Natural killer cell (primary cell): ENCODE data around the gene ZFAND2B. TPM values are rescaled to one million over a fixed set of nuclear protein-coding genes. Genes with fewer than 3 reads are reported as not detected.

Experiments
- ATAC-seq, 3 donors: fragments of 150-1000 bp in 2 of 3; fragments of 200-7000 bp in 1 of 3; cut with Tn5 transposase; 1 replicate in 1 of 3; 2 replicates in 2 of 3; pipeline ENCODE4 v1.10.0; 2021; ENCODE audit warnings: mild to moderate bottlenecking in 2 of 3, moderate library complexity in 2 of 3
- DNase-seq, 2 donors: peaks; one replicate each; pipeline versions ENCODE4 v3.0.0 to v3.0.0-alpha.2; 2013 to 2021; ENCODE audit warnings: mixed read lengths in 1 of 2
- H3K27ac ChIP-seq: one replicate; pipeline ENCODE4 v1.5.1; 2013; ENCODE audit warnings: mild to moderate bottlenecking, low read length
- H3K27me3 ChIP-seq: one replicate; pipeline ENCODE4 v1.6.1; 2013; ENCODE audit warnings: low read length; ENCODE audit not compliant: control insufficient read depth, insufficient read depth
- H3K36me3 ChIP-seq: one replicate; pipeline ENCODE4 v1.6.1; 2013; ENCODE audit warnings: low read length; ENCODE audit not compliant: control insufficient read depth, insufficient read depth
- H3K4me1 ChIP-seq: one replicate; pipeline ENCODE4 v1.6.1; 2013; ENCODE audit warnings: low read length; ENCODE audit not compliant: control insufficient read depth, insufficient read depth
- H3K4me3 ChIP-seq: one replicate; pipeline ENCODE4 v1.5.1; 2013; ENCODE audit warnings: low read length
- H3K9me3 ChIP-seq: one replicate; pipeline ENCODE4 v1.6.1; 2013; ENCODE audit warnings: low read length; ENCODE audit not compliant: control insufficient read depth, insufficient read depth
- H3K27ac Mint-ChIP-seq, 2 donors: one replicate each; pipeline ENCODE4 v1.8.0; 2022; ENCODE audit warnings: mild to moderate bottlenecking in 2 of 2, mixed read lengths in 2 of 2, moderate library complexity in 1 of 2
- H3K27me3 Mint-ChIP-seq, 2 donors: one replicate each; pipeline ENCODE4 v1.8.0; 2022; ENCODE audit warnings: low read depth in 2 of 2, mixed read lengths in 2 of 2
- H3K36me3 Mint-ChIP-seq: one replicate; pipeline ENCODE4 v1.8.0; 2022; ENCODE audit warnings: mixed read lengths
- H3K4me1 Mint-ChIP-seq, 2 donors: one replicate each; pipeline ENCODE4 v1.8.0; 2022; ENCODE audit warnings: mixed read lengths in 2 of 2
- H3K4me3 Mint-ChIP-seq: one replicate; pipeline ENCODE4 v1.8.0; 2022; ENCODE audit warnings: mild to moderate bottlenecking, moderate library complexity, mixed read lengths
- H3K9me3 Mint-ChIP-seq, 2 donors: one replicate each; pipeline ENCODE4 v1.8.0; 2022; ENCODE audit warnings: mixed read lengths in 2 of 2
- WGBS: methylation state at CpG from one replicate; pipeline ENCODE4 v1.1.7; 2013; ENCODE audit warnings: missing lambda C conversion rate; ENCODE audit not compliant: insufficient coverage; 5-methylcytosine and 5-hydroxymethylcytosine counted together
- intact Hi-C: fragments of 100-400 bp; cut with micrococcal nuclease; formaldehyde crosslinking; loops from one replicate; pipeline ENCODE4 v1.14.2; 2022
- total RNA-seq, 4 donors: library from RNA; stranded (reverse); fragments of 120-200 nt in 1 of 4; gene quantifications; one replicate each; pipeline versions ENCODE4 v1.2.3 to v1.2.4, GENCODE V29; 2013 to 2022
- TF ChIP-seq, protein P1 (sequence below): fragments of 200-600 bp; IDR thresholded peaks from one replicate; pipeline ENCODE4 v1.8.0; 2022; ENCODE audit warnings: antibody characterized with exemption

The ZFAND2B gene
- total RNA-seq, 3 donors from 2014 or later (not counting 1 experiment from before 2014, with no cell fraction given), result 67.6 to 84.0 (median 83.4) TPM

GRCh38 chr2:219214141-219214540 is 7.6 kb downstream of the ZFAND2B start:
- no peak overlapping the region for H3K4me3 Mint-ChIP-seq
- peaks cover 4% of the 10 kb centered on the region for H3K36me3 ChIP-seq
- no peaks in the 10 kb centered on the region for H3K27me3 Mint-ChIP-seq
- TF ChIP-seq, protein P1, sequence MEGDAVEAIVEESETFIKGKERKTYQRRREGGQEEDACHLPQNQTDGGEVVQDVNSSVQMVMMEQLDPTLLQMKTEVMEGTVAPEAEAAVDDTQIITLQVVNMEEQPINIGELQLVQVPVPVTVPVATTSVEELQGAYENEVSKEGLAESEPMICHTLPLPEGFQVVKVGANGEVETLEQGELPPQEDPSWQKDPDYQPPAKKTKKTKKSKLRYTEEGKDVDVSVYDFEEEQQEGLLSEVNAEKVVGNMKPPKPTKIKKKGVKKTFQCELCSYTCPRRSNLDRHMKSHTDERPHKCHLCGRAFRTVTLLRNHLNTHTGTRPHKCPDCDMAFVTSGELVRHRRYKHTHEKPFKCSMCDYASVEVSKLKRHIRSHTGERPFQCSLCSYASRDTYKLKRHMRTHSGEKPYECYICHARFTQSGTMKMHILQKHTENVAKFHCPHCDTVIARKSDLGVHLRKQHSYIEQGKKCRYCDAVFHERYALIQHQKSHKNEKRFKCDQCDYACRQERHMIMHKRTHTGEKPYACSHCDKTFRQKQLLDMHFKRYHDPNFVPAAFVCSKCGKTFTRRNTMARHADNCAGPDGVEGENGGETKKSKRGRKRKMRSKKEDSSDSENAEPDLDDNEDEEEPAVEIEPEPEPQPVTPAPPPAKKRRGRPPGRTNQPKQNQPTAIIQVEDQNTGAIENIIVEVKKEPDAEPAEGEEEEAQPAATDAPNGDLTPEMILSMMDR, result no peak
- H3K27me3 ChIP-seq, result no peaks in the 10 kb centered on the region
- ATAC-seq, result no peak
- no peak for DNase-seq
- peaks cover 18 to 22% of the 10 kb centered on the region in 2 donors for H3K4me1 Mint-ChIP-seq
- intact Hi-C loops, result loop anchor here (5.0 kb wide), 1 partner anchor 157 kb away; no protein-coding TSS in a partner anchor
- peaks cover 41% of the 10 kb centered on the region for H3K4me1 ChIP-seq
- H3K27ac Mint-ChIP-seq, result peak overlapping the region in 1 of 2 donors; percentile 15
- H3K27ac ChIP-seq, result no peak overlapping the region
- H3K9me3 Mint-ChIP-seq, result no peaks in the 10 kb centered on the region
- H3K9me3 ChIP-seq, result no peaks in the 10 kb centered on the region
- 95% methylated on average over 15 of the region's 15 CpGs for WGBS
- no peak overlapping the region for H3K4me3 ChIP-seq
- H3K36me3 Mint-ChIP-seq, result no peaks in the 10 kb centered on the region

- ATAC-seq (no peak), DNase-seq (no peak)
- no peak overlapping the region for H3K27ac Mint-ChIP-seq
- no peaks in the 10 kb centered on the region for H3K27me3 Mint-ChIP-seq
- Histone ChIP-seq H3K36me3 (no peaks in the 10 kb centered on the region), H3K4me3 (no peak overlapping the region), H3K27ac (no peak overlapping the region), H3K9me3 (no peaks in the 10 kb centered on the region), H3K4me1 (peaks cover 41% of the 10 kb centered on the region), H3K27me3 (no peaks in the 10 kb centered on the region)
- no peaks in the 10 kb centered on the region for H3K9me3 Mint-ChIP-seq
- no peaks in the 10 kb centered on the region for H3K36me3 Mint-ChIP-seq
- no peak overlapping the region for H3K4me3 Mint-ChIP-seq
- intact Hi-C loops, result loop anchor here (5.0 kb wide), 1 partner anchor 157 kb away; no protein-coding TSS in a partner anchor
- 90% methylated on average over 6 of the region's 6 CpGs for WGBS
- H3K4me1 Mint-ChIP-seq, result peaks cover 13 to 20% of the 10 kb centered on the region in 2 donors
- TF ChIP-seq, protein P1, result no peak
Observed at GRCh38 chr2:219214786-219215185, 8.2 kb downstream of the ZFAND2B start.

- Mint-ChIP-seq H3K27me3 (no peaks in the 10 kb centered on the region), H3K4me1 (peaks cover 10 to 17% of the 10 kb centered on the region in 2 donors), H3K4me3 (no peak overlapping the region), H3K36me3 (no peaks in the 10 kb centered on the region), H3K27ac (no peak overlapping the region), H3K9me3 (no peaks in the 10 kb centered on the region)
- TF ChIP-seq, protein P1, result no peak
- peaks cover 11% of the 10 kb centered on the region for H3K36me3 ChIP-seq
- DNase-seq (no peak), ATAC-seq (no peak)
- intact Hi-C loops, result no loop called here
- no peak overlapping the region for H3K4me3 ChIP-seq
- H3K27ac ChIP-seq, result no peak overlapping the region
- WGBS, result 95% methylated on average over 27 of the region's 27 CpGs
- no peaks in the 10 kb centered on the region for H3K27me3 ChIP-seq
- peaks cover 29% of the 10 kb centered on the region for H3K4me1 ChIP-seq
- no peaks in the 10 kb centered on the region for H3K9me3 ChIP-seq
Observed at GRCh38 chr2:219215871-219216534, 9.4 kb downstream of the ZFAND2B start.

GRCh38 chr2:219216535-219216915 is 9.9 kb downstream of the ZFAND2B start:
- H3K27me3 ChIP-seq, result no peaks in the 10 kb centered on the region
- TF ChIP-seq, protein P1, result no peak
- H3K36me3 ChIP-seq, result peaks cover 16% of the 10 kb centered on the region
- intact Hi-C loops, result no loop called here
- Mint-ChIP-seq H3K4me3 (no peak overlapping the region), H3K4me1 (peaks cover 6 to 15% of the 10 kb centered on the region in 2 donors), H3K27ac (no peak overlapping the region), H3K36me3 (peaks cover 5% of the 10 kb centered on the region), H3K9me3 (no peaks in the 10 kb centered on the region), H3K27me3 (no peaks in the 10 kb centered on the region)
- DNase-seq (no peak), ATAC-seq (no peak)
- H3K4me1 ChIP-seq, result peaks cover 24% of the 10 kb centered on the region
- WGBS, result 89% methylated on average over 6 of the region's 6 CpGs
- H3K4me3 ChIP-seq, result no peak overlapping the region
- H3K27ac ChIP-seq, result no peak overlapping the region
- H3K9me3 ChIP-seq, result no peaks in the 10 kb centered on the region
